GM19468 (cell line): ENCODE measurements around the gene PATZ1.
"Not testable (repeated sequence)": the region's sequence is repeated elsewhere in the genome, so short reads cannot be mapped to it uniquely, and the experiment has no call there.

ENCODE experiments used
- ATAC-seq: cut with Tn5 transposase; IDR thresholded peaks from one replicate; pipeline ENCODE4 v1.9.1; 2021; ENCODE audit warnings: mild to moderate bottlenecking, moderate library complexity, moderate number of reproducible peaks; ENCODE audit not compliant: unreplicated experiment; ENCODE audit errors: extremely low read depth

PATZ1 gene

GRCh38 chr22:31346255-31346732, at the start of gene PATZ1:
Gene PATZ1, minus strand, starts transcription at chr22:31346346. Its CDS starts 744 bp downstream, at chr22:31345602.
- ATAC-seq = no peak

GRCh38 chr22:31394326-31394725, 48.2 kb upstream of the PATZ1 start:
- ATAC-seq = no peak

GRCh38 chr22:31393893-31394292, 47.7 kb upstream of the PATZ1 start:
- no peak for ATAC-seq

GRCh38 chr22:31378651-31379050, 32.5 kb upstream of the PATZ1 start:
- ATAC-seq = not testable (repeated sequence)

DNA sequence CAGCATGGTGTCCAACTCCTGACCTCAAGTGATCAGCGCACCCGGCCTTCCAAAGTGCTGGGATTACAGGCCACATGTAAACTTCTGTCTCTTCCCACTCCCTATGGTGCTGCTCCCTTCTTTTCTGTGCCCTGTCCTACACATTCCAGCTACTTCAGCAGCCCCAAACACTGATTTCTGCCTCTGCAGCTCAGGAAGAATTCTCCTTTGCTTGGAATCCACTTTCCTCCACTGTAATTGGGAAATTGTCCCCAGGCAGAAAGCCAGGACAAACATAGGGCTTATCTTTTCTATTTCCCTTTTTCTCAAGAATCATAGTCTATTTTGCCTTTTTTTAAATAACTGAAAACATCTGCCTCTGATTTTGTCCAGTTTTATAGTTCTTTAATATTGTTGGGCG, 32.0 kb upstream of the PATZ1 start:
- no peak for ATAC-seq

GRCh38 chr22:31377612-31378011, 31.5 kb upstream of the PATZ1 start:
- ATAC-seq = no peak

DNA sequence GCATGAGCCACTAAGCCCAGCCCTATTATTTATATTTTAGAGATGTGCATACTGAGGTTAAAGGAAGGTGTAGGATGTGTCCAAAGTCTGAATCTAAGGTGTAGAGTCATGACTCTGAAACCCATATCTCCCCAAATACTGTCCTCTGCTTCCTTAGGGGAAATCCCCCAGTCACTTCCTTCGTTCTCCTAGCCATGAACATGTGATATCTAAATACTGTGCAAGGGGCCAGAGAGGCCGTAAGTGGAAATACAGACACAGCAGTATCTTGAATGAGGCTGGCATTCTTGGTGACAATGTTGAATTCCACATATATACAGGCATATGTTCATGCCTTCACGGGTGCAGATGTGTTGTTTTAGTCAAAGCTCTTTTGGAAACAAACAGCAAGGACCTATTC, 21.3 kb upstream of the PATZ1 start:
- no peak for ATAC-seq

- no peak for ATAC-seq
These were observed 17.8 kb upstream of the PATZ1 start for GRCh38 chr22:31363885-31364465.

DNA sequence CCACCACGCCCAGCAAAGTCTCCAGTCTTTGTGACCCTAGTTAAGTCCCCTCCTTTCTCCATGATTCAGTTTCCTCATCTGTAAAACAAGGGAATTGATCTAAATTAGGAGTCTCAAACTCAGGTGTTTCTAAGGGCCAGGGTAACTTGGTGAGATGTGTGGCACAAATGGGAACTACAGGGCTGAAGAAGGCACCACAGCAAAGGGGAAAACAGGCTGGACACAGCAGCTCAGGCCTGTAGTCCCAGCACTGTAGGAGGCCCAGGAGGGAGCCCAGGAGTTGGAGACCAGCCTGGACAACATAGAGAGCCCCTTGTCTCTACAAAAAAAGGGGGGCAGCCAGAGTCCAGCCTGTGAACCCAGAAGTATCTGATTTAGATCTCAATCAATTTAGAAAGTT, 15.6 kb upstream of the PATZ1 start:
- ATAC-seq = no peak

GRCh38 chr22:31360029-31360428, 13.9 kb upstream of the PATZ1 start:
- no peak for ATAC-seq

GRCh38 chr22:31354515-31354914, 8.4 kb upstream of the PATZ1 start:
- no peak for ATAC-seq

GRCh38 chr22:31350410-31350863, 4.3 kb upstream of the PATZ1 start:
- ATAC-seq = no peak

- no peak for ATAC-seq
These were observed 3.8 kb upstream of the PATZ1 start for GRCh38 chr22:31349960-31350359.

GRCh38 chr22:31348766-31349165, 2.6 kb upstream of the PATZ1 start:
- no peak for ATAC-seq

DNA sequence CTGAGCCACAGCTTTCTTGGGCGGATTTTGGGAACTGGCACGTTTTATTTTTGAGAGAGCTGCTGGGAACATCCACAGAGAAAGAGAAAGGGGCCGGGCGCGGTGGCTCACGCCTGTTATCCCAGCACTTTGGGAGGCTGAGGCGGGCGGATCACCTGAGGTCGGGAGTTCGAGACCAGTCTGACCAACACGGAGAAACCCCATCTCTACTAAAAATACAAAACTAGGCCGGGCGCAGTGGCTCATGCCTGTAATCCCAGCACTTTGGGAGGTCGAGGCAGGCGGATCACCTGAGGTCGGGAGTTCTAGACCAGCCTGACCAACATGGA, 1.8 kb upstream of the PATZ1 start:
- ATAC-seq = not testable (repeated sequence)

- no peak for ATAC-seq
These were observed 1.3 kb upstream of the PATZ1 start for GRCh38 chr22:31347251-31348008.

- no peak for ATAC-seq
These were observed 646 bp upstream of the PATZ1 start for GRCh38 chr22:31346733-31347250.

DNA sequence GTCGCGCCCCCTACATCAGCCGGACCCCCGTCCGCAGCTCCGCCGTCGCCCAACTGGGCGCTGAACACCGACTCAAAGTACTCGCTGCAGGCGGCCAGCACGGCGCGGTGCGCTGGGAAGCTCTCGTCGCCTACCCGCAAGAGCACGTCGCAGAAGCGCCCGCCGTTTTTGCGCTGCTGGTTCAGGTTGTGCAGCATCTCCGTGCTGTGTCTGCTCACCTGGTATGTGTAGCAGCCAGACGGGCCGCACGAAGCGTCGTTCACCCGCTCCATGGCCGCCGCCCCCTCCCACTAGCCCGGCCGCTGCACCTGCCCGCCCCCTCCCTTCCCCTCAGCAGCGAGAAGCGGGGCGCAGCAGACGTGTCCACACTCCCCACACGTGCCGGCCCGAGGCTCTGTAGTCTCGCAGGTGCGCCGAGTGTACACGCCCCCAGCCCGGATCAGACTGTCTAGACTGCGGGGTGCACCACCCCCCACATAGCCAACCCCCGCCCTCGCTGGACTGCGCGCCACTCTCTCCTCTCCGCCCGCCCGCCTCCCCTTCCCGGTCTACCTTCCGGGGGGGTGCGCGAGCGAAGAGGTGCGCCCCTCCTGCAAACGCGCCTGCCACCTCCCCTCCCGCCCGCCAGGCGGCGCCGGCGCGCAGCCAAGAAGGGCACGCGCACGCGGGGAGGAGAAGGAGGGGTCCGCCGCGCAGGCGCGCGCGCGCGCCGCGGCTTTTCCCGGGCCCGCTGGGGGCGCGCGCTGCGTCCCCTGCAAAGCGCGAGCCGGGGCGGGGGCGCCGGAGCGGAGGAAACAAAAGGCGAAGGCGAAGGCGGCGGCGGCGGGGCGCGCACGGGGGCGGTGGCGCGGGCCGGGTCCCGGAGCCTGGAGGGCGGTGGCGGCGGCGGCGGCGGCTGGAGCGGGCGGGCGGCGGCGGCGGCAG, 553 bp downstream of the PATZ1 start:
- ATAC-seq = peak; percentile 44

DNA sequence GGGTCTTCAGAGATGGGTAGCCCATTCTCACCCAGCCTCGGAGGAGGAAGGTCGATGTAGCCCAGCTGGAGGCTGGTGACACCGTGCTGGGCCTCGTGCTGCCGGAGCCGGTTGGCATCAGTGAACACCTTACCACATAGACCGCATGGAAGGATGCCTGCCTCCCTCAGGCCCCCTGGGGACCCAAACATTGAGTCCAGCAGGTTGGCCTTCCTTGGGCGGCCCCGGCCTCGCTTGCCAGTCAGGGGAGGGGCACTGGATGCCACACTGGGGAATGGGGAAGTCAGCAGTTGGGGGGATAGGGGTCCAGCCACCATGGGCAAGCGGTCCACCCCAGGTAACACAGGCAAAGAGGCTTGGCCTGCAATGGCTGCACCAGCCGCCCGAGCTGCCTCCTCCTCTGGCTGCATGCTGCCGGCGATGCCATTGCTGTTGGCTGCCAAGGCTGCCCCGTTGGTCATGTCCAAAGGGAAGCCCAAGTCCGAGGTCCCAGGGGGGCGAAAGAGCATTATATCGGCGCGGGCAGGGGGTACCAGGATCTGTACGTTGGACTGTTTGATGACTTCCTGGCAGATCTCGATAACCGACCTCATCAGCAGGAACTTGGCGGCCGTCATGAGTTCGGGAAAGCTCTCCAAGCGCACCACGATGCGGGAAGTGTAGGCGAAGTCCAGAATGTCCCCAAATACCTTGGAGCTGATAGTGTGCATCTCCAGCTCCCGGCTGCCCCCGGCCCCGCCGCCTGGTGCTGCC, 1.4 kb downstream of the PATZ1 start:
- ATAC-seq = no peak

- no peak for ATAC-seq
These were observed 1.9 kb downstream of the PATZ1 start for GRCh38 chr22:31344256-31344577.
